HL-60 (cell line): ENCODE data around the gene EIF5A2.

ENCODE experiments used
- GABPA ChIP-seq: IDR thresholded peaks from 2 replicates; pipeline ENCODE4 v1.6.1; 2012; ENCODE audit warnings: low read depth
- POLR2AphosphoS5 ChIP-seq: IDR thresholded peaks from 2 replicates; pipeline ENCODE4 v1.6.1; 2012; ENCODE audit warnings: low read depth
- TF ChIP-seq, protein P1 (sequence below): IDR thresholded peaks from one replicate; pipeline ENCODE4 v1.5.1; 2011; ENCODE audit warnings: low read length, control low read depth, inconsistent platforms; ENCODE audit not compliant: insufficient read depth

DNA sequence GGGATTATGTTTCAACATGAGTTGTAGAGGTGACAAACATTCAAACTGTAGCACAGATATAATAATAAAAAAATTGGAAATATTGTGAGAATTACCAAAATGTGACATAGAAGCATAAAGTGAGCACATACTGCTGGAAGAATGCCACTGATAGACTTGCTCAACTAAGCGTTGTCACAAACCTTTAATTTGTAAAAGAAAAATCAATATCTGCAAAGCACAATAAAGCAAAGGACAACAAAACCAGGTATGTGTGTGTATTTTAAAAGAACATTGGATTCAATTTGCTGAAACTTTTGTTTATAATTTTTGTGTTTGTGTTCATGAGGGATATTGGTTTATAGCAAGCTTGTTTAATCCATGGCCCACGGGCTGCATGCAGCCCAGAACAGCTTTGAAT lies 40.8 kb upstream of the EIF5A2 start:
- TF ChIP-seq, protein P1, sequence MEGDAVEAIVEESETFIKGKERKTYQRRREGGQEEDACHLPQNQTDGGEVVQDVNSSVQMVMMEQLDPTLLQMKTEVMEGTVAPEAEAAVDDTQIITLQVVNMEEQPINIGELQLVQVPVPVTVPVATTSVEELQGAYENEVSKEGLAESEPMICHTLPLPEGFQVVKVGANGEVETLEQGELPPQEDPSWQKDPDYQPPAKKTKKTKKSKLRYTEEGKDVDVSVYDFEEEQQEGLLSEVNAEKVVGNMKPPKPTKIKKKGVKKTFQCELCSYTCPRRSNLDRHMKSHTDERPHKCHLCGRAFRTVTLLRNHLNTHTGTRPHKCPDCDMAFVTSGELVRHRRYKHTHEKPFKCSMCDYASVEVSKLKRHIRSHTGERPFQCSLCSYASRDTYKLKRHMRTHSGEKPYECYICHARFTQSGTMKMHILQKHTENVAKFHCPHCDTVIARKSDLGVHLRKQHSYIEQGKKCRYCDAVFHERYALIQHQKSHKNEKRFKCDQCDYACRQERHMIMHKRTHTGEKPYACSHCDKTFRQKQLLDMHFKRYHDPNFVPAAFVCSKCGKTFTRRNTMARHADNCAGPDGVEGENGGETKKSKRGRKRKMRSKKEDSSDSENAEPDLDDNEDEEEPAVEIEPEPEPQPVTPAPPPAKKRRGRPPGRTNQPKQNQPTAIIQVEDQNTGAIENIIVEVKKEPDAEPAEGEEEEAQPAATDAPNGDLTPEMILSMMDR, result no peak
- TF ChIP-seq POLR2AphosphoS5 (no peak), GABPA (no peak)
